Subcutaneous preadipocyte (primary cell): ENCODE measurements around the gene C4B. TPM values are rescaled to one million over a fixed set of nuclear protein-coding genes. Genes with fewer than 3 reads are reported as not detected.

Experiments
- small RNA-seq: library from RNA; depleted of rRNA; stranded (forward); fragments of <200 nt; gene quantifications from one replicate; pipeline ENCODE3, GENCODE V24; 2012
- total RNA-seq: library from RNA; depleted of rRNA; stranded (reverse); fragments of >200 nt; gene quantifications from 2 replicates; pipeline ENCODE4 v1.2.3, GENCODE V29; 2012

C4B gene
- 1.4 and 1.5 TPM in 2 replicates for total RNA-seq

DNA sequence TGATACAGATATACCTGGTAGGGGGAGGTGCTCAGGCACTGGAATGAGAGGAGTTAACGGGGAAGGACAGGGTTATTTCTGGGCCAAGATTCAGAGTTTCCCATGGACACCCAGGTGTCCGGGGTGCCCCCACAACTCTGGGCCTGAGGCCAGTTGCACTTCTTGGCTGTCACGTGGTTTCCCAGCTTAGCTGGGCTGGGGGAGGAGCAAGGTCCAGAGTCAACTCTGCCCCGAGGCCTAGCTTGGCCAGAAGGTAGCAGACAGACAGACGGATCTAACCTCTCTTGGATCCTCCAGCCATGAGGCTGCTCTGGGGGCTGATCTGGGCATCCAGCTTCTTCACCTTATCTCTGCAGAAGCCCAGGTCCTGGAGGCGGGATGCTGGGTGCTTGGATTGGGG lies at the start of gene C4B:
Gene C4B, plus strand, starts transcription at position 249 of the 400 bp plus-strand sequence. Its CDS starts 51 bp downstream, at position 300.

DNA sequence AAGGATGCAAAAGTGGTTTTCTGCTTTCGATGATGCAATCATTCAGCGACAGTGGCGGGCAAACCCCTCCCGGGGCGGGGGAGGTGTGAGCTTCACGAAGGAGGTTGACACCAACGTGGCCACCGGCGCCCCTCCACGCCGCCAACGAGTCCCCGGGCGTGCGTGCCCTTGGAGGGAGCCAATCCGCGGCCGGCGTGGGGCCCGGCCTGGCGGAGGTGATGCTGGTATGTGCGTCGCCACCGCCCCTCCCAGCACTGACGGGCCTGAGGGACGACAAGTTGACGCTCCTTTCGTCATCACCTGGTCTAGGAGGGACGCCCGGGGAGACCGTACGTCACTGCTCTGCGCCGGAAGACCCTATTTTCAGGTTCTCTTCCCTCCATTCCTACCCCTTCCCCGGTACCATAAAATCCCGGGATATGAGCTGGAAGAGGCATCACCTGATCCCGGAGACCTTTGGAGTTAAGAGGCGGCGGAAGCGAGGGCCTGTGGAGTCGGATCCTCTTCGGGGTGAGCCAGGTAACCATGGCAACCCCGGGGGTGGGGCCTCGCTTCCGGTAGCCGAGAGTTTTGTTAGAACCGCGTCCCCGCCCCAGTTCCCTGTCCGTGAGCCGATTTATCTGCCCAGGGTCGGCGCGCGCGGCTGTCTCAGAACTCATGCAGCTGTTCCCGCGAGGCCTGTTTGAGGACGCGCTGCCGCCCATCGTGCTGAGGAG lies 42.4 kb upstream of the C4B start, which contains the start of gene DXO:
Gene DXO, minus strand, starts transcription at position 146 of the 716 bp plus-strand sequence. CDS start 463 bp downstream, outside the sequence.

DNA sequence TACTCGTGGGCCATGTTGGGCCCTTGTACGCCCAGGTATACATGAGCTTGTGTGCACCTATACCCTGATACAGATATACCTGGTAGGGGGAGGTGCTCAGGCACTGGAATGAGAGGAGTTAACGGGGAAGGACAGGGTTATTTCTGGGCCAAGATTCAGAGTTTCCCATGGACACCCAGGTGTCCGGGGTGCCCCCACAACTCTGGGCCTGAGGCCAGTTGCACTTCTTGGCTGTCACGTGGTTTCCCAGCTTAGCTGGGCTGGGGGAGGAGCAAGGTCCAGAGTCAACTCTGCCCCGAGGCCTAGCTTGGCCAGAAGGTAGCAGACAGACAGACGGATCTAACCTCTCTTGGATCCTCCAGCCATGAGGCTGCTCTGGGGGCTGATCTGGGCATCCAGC lies 32.9 kb upstream of the C4B start, which contains the start of gene C4A:
Gene C4A, plus strand, starts transcription at position 314 of the 400 bp plus-strand sequence. Its CDS starts 51 bp downstream, at position 365.

DNA sequence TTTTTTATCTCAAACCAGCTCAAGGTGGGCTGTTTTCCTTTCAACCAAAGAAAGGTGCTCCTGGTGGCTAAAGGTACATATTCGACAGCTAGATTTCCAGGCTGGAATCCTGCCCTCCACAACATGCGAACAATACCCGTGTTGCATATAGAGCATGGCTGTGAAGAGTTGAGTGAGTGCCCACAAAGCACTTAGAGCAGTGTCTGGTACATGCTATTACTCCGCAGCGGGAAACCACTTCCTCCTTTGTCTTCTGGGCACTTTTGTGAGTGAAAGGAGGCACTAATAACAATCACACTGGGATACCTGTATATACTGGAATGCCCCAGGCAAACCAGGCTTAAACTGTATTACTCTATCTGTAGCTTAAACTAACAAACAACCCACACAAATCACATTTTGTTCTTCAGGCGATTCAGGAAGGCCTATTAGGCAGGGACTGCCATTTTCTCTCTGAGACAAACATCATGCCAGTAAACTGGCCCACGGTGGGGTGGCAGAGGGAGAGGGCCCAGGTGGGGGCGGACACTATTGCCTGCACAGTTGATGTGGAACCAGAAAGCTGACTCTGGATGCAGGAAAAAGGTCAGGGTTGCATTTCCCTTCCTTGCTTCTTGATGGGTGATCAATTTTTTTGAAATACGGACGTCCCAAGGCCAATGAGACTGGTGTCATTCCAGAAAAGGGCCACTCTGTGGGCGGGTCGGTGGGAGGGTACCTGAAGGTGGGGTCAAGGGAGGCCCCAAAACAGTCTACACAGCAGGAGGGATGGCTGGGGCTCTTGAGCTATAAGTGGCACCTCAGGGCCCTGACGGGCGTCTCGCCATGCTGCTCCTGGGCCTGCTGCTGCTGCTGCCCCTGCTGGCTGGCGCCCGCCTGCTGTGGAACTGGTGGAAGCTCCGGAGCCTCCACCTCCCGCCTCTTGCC lies 23.3 kb downstream of the C4B start, which contains the start of gene CYP21A2:
Gene CYP21A2, plus strand, starts transcription at position 818 of the 927 bp plus-strand sequence. Its CDS starts 8 bp downstream, at position 826.

Small RNA genes within 50 kb of the gene (small RNA-seq; reads per million reads assigned to genes)
- gene RNA5SP206: not detected

Other genes starting within 250 kb of the C4B start
- under 0.01 and 0.98 TPM in 2 replicates for gene VWA7, start 237.5 kb upstream of the C4B start, total RNA-seq
- 88.6 and 117 TPM in 2 replicates for gene VARS1, start 219.0 kb upstream of the C4B start, total RNA-seq
- gene LSM2, start 207.8 kb upstream of the C4B start, total RNA-seq: 37.1 and 48.9 TPM in 2 replicates
- gene HSPA1L, start 199.5 kb upstream of the C4B start, total RNA-seq: 0.37 and 0.39 TPM in 2 replicates
- 35.6 and 53.8 TPM in 2 replicates for gene HSPA1A, start 199.3 kb upstream of the C4B start, total RNA-seq
- 77.8 and 79.0 TPM in 2 replicates for gene HSPA1B, start 187.1 kb upstream of the C4B start, total RNA-seq
- gene NEU1, start 152.0 kb upstream of the C4B start, total RNA-seq: 55.9 and 56.1 TPM in 2 replicates
- gene SLC44A4, start 135.8 kb upstream of the C4B start, total RNA-seq: not detected in 2 replicates
- 43.4 and 50.4 TPM in 2 replicates for gene EHMT2, start 117.1 kb upstream of the C4B start, total RNA-seq
- 1.5 and 1.8 TPM in 2 replicates for gene ZBTB12, start 112.7 kb upstream of the C4B start, total RNA-seq
- 0.59 and 2.9 TPM in 2 replicates for gene C2, start 87.1 kb upstream of the C4B start, total RNA-seq
- gene CFB, start 68.7 kb upstream of the C4B start, total RNA-seq: 6.3 and 10.7 TPM in 2 replicates
- gene NELFE, start 55.8 kb upstream of the C4B start, total RNA-seq: 97.9 and 114 TPM in 2 replicates
- gene SKIC2, start 55.6 kb upstream of the C4B start, total RNA-seq: 55.5 and 55.7 TPM in 2 replicates
- 13.5 and 15.1 TPM in 2 replicates for gene DXO, start 42.7 kb upstream of the C4B start, total RNA-seq
- gene C4A, start 32.7 kb upstream of the C4B start, total RNA-seq: 1.4 and 2.6 TPM in 2 replicates
- under 0.01 TPM in 1 of 2 replicates, not detected in the other for gene CYP21A2, start 23.6 kb downstream of the C4B start, total RNA-seq
- gene TNXB, start 94.5 kb downstream of the C4B start, total RNA-seq: 99.6 and 179 TPM in 2 replicates
- gene ATF6B, start 113.5 kb downstream of the C4B start, total RNA-seq: 19.5 and 23.3 TPM in 2 replicates
- 6.6 and 7.3 TPM in 2 replicates for gene FKBPL, start 115.5 kb downstream of the C4B start, total RNA-seq
- under 0.01 and 0.20 TPM in 2 replicates for gene PRRT1, start 137.1 kb downstream of the C4B start, total RNA-seq
- 9.6 and 10.6 TPM in 2 replicates for gene PPT2, start 139.3 kb downstream of the C4B start, total RNA-seq
- gene EGFL8, start 149.8 kb downstream of the C4B start, total RNA-seq: 0.73 and 1.4 TPM in 2 replicates
- 26.5 and 29.1 TPM in 2 replicates for gene AGPAT1, start 161.3 kb downstream of the C4B start, total RNA-seq
- 15.1 and 18.8 TPM in 2 replicates for gene RNF5, start 163.6 kb downstream of the C4B start, total RNA-seq
- gene AGER, start 169.5 kb downstream of the C4B start, total RNA-seq: 0.20 and 1.1 TPM in 2 replicates
- 21.3 and 28.7 TPM in 2 replicates for gene PBX2, start 175.4 kb downstream of the C4B start, total RNA-seq
- gene GPSM3, start 177.8 kb downstream of the C4B start, total RNA-seq: 1.1 and 1.4 TPM in 2 replicates
- 0.59 and 0.73 TPM in 2 replicates for gene NOTCH4, start 209.3 kb downstream of the C4B start, total RNA-seq